Measurements from ENCODE around the gene PTEN. TPM values are rescaled to one million over a fixed set of nuclear protein-coding genes. Genes with fewer than 3 reads are reported as not detected.

PTEN gene
- total and polyA plus RNA-seq, 12 donors = 35.7 to 179 (median 89.8) TPM

DNA sequence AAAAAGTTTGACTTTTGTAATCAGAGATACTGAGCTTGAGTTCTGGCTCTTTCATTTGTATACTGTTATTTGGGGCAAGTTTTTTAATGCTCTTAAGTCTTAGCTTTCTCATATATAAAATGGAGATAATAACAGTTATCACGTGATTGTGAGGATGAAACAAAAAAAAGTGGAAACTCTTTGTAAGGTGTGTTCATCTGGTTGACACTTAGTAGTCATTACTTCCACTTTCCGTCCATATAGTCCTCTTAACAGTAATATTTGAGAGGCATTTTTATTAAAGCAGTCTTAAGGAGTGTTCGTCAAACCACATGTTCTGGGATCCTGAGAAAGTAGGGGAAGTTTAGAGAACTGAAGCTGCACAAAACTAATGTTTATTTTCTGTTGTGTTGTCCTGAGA is 65.6 kb downstream of the PTEN start:
- intact Hi-C loops (cut with DNase I) = no loop called here
- 58 to 68% (median 64%) methylated on average over 3 of the region's 3 CpGs for WGBS, 4 donors

DNA sequence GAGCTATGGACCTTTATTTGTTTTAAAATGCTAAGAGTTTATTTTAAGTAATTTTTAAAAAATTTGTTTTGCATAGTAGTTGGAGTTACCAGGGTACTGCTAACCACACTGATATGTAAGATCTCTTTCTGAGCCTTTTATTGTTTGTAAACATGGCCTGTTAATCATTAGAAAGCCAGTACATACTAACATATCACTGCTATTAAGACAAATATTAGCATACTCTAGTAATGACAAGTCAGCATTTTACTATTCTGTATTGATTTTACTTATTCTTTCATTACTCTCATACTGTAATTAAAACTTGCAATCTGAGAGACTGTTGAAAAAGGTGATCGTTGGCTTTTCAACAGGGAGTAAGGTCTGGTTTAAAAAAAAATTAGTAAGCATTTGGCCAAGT is 66.7 kb downstream of the PTEN start:
- Histone ChIP-seq H3K4me3 (no peak overlapping the region), H3K4me1 (replicated peaks in 1 of 2) (peaks cover 15 to 77% of the 10 kb centered on the region in 2 donors), H3K9me3 (replicated peaks in 1 of 3) (peaks cover 0 to 4% (median 0%) of the 10 kb centered on the region in 3 donors), H3K27ac (no peak overlapping the region), H3K27me3 (no peaks in the 10 kb centered on the region), H3K36me3 (replicated peaks in 1 of 2) (peaks cover 0 to 9% of the 10 kb centered on the region in 2 donors)
- no peak for DNase-seq
- 82 to 90% (median 83%) methylated on average over 1 of the region's 1 CpG for WGBS, 4 donors
- intact Hi-C loops (cut with DNase I) = no loop called here
- TF ChIP-seq, protein P1, sequence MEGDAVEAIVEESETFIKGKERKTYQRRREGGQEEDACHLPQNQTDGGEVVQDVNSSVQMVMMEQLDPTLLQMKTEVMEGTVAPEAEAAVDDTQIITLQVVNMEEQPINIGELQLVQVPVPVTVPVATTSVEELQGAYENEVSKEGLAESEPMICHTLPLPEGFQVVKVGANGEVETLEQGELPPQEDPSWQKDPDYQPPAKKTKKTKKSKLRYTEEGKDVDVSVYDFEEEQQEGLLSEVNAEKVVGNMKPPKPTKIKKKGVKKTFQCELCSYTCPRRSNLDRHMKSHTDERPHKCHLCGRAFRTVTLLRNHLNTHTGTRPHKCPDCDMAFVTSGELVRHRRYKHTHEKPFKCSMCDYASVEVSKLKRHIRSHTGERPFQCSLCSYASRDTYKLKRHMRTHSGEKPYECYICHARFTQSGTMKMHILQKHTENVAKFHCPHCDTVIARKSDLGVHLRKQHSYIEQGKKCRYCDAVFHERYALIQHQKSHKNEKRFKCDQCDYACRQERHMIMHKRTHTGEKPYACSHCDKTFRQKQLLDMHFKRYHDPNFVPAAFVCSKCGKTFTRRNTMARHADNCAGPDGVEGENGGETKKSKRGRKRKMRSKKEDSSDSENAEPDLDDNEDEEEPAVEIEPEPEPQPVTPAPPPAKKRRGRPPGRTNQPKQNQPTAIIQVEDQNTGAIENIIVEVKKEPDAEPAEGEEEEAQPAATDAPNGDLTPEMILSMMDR (IDR thresholded peaks at IDR 0.05) = no peak
- no peak for TF ChIP-seq POLR2A (IDR thresholded peaks at IDR 0.05)

More for the DNA sequence above, 65.6 kb downstream of the PTEN start:
- Histone ChIP-seq H3K4me3 (no peak overlapping the region), H3K9me3 (replicated peaks in 1 of 3) (peaks cover 0 to 4% (median 0%) of the 10 kb centered on the region in 3 donors), H3K27me3 (no peaks in the 10 kb centered on the region), H3K4me1 (replicated peaks in 1 of 2) (peaks cover 15 to 83% of the 10 kb centered on the region in 2 donors), H3K36me3 (replicated peaks in 1 of 2) (peaks cover 0 to 2% of the 10 kb centered on the region in 2 donors), H3K27ac (no peak overlapping the region)
- TF ChIP-seq, protein P1 (IDR thresholded peaks at IDR 0.05) = no peak
- no peak for TF ChIP-seq POLR2A (IDR thresholded peaks at IDR 0.05)
- DNase-seq = no peak

DNA sequence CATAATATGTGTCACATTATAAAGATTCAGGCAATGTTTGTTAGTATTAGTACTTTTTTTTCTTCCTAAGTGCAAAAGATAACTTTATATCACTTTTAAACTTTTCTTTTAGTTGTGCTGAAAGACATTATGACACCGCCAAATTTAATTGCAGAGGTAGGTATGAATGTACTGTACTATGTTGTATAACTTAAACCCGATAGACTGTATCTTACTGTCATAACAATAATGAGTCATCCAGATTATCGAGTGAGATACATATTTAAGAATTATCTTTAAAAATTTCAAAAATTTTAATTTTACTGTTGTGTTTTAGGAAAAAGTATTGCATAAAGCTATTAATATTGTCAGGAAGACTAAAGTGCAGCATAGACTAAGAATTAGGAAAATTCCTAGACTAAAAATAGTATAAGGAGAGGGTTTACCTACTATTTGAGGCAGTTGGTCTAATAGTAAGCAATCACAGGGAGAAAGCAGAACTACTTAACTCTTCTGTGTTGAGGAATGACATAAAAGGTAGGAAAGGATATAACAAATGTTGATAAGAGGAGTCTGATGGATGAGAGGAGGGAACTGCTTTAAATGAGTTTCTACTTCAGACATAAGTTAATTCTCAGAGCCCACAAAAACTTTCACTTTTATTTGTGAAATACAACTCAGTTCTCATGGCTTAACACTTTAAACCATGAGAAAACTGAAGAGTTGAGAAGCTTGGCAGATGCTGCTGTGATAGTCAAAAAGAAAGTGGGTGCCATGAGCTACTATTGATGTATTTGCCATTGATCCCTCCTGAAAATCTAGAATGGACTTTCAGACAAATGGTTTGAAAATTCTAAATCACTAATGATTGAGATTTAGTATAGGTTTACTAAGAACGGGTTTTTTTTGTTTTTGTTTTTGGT is 67.8 kb downstream of the PTEN start:
- intact Hi-C loops (cut with DNase I) = no loop called here
- Histone ChIP-seq H3K4me3 (no peak overlapping the region), H3K4me1 (replicated peaks in 1 of 2) (peaks cover 19 to 79% of the 10 kb centered on the region in 2 donors), H3K9me3 (replicated peaks in 1 of 3) (peaks cover 0 to 4% (median 0%) of the 10 kb centered on the region in 3 donors), H3K36me3 (replicated peaks in 1 of 2) (peaks cover 0 to 9% of the 10 kb centered on the region in 2 donors), H3K27me3 (no peaks in the 10 kb centered on the region), H3K27ac (no peak overlapping the region)
- TF ChIP-seq, protein P1 (IDR thresholded peaks at IDR 0.05) = no peak
- no peak for TF ChIP-seq POLR2A (IDR thresholded peaks at IDR 0.05)
- 64 to 72% (median 70%) methylated on average over 4 of the region's 4 CpGs for WGBS, 4 donors
- DNase-seq = no peak

DNA sequence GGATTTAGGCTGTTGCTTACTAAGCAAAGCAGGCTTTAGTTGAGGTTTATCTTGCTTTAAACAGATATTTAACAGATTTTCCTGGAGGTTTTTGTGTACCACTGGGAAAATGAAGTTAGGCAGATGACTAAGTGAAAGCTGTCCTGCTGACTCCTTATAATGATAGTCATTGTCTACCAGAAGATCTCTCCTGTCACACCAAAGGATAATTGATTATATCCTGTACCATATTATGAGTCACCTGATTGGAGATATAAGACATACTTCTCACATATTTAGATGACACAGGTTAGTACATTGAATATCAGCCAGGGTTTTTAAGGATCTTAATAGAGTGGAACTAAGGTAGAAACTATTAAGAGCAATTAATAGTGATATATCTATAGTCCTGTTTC is 68.4 kb downstream of the PTEN start:
- peaks cover 0 to 4% (median 0%) of the 10 kb centered on the region in 3 donors for H3K9me3 ChIP-seq (replicated peaks in 1 of 3)
- TF ChIP-seq POLR2A (IDR thresholded peaks at IDR 0.05) = no peak
- TF ChIP-seq, protein P1 (IDR thresholded peaks at IDR 0.05) = no peak
- H3K36me3 ChIP-seq (replicated peaks in 1 of 2) = peaks cover 0 to 9% of the 10 kb centered on the region in 2 donors
- H3K27me3 ChIP-seq = no peaks in the 10 kb centered on the region
- H3K4me1 ChIP-seq (replicated peaks in 1 of 2) = peaks cover 19 to 79% of the 10 kb centered on the region in 2 donors
- intact Hi-C loops (cut with DNase I) = no loop called here
- no peak for DNase-seq
- no peak overlapping the region for H3K27ac ChIP-seq
- H3K4me3 ChIP-seq = no peak overlapping the region

All from adrenal gland (tissue), 12 donors.